Activated B cell treated with CpG ODN at 0.5 μM for 24 hours (primary cell): ENCODE measurements around the gene HHAT. TPM values are rescaled to one million over a fixed set of nuclear protein-coding genes. Genes with fewer than 3 reads are reported as not detected.

Experiments used
- ATAC-seq: fragments of 200-7000 bp; cut with Tn5 transposase; one replicate; pipeline ENCODE4 v1.10.0; 2021; ENCODE audit warnings: low read depth, mild to moderate bottlenecking, moderate library complexity
- CTCF ChIA-PET: fragments of 350-600 bp; sonication (Branson Sonifier 250); formaldehyde crosslinking; loops from one replicate; lab custom pipeline; 2021; ENCODE audit warnings: antibody characterized with exemption; lab: Charles Lee
- POLR2A ChIA-PET: fragments of 350-600 bp; sonication (Branson Sonifier 250); formaldehyde crosslinking; loops from one replicate; lab custom pipeline; 2021; ENCODE audit warnings: antibody characterized with exemption; lab: Charles Lee
- DNase-seq: peaks from one replicate; pipeline ENCODE4 v3.0.0; 2022
- H3K27ac Mint-ChIP-seq: one replicate; pipeline ENCODE4 v1.8.0; 2020; ENCODE audit warnings: mixed read lengths
- H3K27me3 Mint-ChIP-seq: one replicate; pipeline ENCODE4 v1.8.0; 2021; ENCODE audit warnings: mixed read lengths
- H3K36me3 Mint-ChIP-seq: one replicate; pipeline ENCODE4 v1.8.0; 2021; ENCODE audit warnings: low read depth, mixed read lengths
- H3K4me1 Mint-ChIP-seq: one replicate; pipeline ENCODE4 v1.8.0; 2021; ENCODE audit warnings: mixed read lengths
- H3K4me3 Mint-ChIP-seq: one replicate; pipeline ENCODE4 v1.8.0; 2020; ENCODE audit warnings: mild to moderate bottlenecking, mixed read lengths
- H3K9me3 Mint-ChIP-seq: one replicate; pipeline ENCODE4 v1.8.0; 2020; ENCODE audit warnings: mixed read lengths
- intact Hi-C: fragments of 100-400 bp; cut with micrococcal nuclease; formaldehyde crosslinking; loops from one replicate; pipeline ENCODE4 v1.15.1; 2024
- total RNA-seq: library from RNA; stranded (reverse); gene quantifications from 2 replicates; pipeline ENCODE4 v1.2.3, GENCODE V29; 2022
- TF ChIP-seq, protein P1 (sequence below): fragments of 200-600 bp; IDR thresholded peaks from one replicate; pipeline ENCODE4 v1.8.0; 2022; ENCODE audit warnings: antibody characterized with exemption, mild to moderate bottlenecking

HHAT gene
- total RNA-seq, 1 donor from 2014 or later: 8.5 TPM

DNA sequence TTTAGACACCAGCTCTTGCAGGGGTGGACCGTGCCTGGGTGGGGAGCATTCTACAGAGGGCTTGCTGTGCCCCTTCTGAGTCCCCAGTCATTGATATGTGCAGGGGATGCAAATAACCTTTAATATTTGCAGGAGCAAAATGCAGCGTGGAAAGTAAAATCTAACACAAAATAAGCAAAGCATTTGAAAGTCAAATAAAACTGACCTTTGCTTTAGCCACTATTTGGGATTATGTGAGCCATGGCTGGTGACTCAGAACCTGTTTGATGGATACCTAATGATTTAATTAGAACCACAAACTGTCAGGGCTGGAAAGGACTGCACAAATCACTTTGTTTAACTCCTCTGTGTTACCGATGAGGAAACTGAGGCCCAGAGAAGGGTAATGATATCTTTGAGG lies 377.5 kb downstream of the HHAT start:
- ChIA-PET POLR2A (no interaction called here), CTCF (no interaction called here)
- ATAC-seq (no peak), DNase-seq (no peak)
- Mint-ChIP-seq H3K27me3 (no peaks in the 10 kb centered on the region), H3K9me3 (no peaks in the 10 kb centered on the region), H3K4me3 (no peak overlapping the region), H3K36me3 (peaks cover 3% of the 10 kb centered on the region), H3K27ac (no peak overlapping the region), H3K4me1 (no peaks in the 10 kb centered on the region)
- intact Hi-C loops: no loop called here
- TF ChIP-seq, protein P1, sequence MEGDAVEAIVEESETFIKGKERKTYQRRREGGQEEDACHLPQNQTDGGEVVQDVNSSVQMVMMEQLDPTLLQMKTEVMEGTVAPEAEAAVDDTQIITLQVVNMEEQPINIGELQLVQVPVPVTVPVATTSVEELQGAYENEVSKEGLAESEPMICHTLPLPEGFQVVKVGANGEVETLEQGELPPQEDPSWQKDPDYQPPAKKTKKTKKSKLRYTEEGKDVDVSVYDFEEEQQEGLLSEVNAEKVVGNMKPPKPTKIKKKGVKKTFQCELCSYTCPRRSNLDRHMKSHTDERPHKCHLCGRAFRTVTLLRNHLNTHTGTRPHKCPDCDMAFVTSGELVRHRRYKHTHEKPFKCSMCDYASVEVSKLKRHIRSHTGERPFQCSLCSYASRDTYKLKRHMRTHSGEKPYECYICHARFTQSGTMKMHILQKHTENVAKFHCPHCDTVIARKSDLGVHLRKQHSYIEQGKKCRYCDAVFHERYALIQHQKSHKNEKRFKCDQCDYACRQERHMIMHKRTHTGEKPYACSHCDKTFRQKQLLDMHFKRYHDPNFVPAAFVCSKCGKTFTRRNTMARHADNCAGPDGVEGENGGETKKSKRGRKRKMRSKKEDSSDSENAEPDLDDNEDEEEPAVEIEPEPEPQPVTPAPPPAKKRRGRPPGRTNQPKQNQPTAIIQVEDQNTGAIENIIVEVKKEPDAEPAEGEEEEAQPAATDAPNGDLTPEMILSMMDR: no peak

DNA sequence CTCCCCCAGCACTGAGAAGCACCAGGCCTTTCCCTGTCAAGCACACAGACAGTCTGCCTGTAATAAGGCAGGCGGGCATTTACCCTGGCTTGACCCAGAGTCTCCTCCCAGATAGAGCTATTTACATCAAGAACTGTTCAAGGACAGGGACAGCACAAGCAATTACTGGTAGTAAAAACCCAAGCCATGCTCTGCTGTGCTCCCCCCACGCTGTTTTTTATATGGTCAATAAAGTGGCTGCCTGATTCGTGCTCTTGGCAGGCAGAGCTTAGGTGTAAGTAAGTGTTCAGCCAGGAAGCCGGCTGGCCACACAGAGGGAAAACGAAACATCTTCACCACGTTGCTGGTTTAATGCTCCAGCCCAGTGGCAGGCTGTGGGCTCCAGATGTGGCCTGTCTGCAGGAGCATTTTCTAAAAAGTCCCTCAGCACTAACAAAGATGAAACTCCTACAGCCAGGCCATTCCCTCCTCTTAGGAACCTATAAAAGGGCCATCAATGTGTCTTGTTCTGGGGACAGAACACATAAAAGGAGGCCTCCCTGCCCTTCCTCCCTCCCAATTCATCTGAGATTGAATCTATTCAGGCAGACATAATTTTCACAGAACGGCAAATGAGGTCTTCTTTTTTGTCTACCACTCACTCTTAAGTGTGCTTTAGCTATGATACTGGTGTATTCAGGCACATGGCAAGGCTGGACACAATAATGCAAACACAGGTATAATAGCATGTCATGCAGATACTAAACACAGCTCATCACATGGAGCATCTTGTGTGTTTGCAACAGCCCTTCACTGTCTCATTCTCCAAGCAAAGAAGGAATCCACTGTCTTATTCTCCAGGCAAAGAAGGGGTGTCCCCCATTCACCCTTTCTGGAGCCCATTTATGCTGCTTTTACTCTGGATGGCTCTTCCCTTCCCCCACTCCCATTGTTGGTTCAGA lies 378.9 kb downstream of the HHAT start:
- Mint-ChIP-seq H3K4me1 (no peaks in the 10 kb centered on the region), H3K4me3 (no peak overlapping the region), H3K27me3 (no peaks in the 10 kb centered on the region), H3K36me3 (no peaks in the 10 kb centered on the region), H3K9me3 (no peaks in the 10 kb centered on the region), H3K27ac (no peak overlapping the region)
- DNase-seq (no peak), ATAC-seq (no peak)
- intact Hi-C loops: no loop called here
- TF ChIP-seq, protein P1: no peak
- CTCF ChIA-PET: no interaction called here
- POLR2A ChIA-PET: no interaction called here

DNA sequence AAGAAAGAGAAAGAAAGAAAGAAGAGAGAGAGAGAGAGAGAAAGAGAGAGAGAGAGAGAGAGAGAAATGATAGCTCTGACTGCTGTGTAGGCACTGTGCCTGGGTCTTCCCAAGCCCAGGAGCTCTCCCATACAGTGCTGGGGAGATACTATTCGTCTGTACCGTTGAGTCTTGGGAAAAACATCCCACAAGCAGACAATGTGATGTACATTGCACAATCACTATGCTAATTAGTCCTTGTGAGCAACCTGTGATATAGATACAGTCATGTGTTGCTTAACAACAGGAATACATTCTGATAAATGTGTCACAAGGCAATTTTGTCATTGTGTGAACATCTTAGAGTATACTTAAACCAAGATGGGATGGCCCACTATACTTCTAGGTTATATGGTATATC lies 381.0 kb downstream of the HHAT start:
- no peak overlapping the region for H3K27ac Mint-ChIP-seq
- ChIA-PET CTCF (no interaction called here), POLR2A (no interaction called here)
- TF ChIP-seq, protein P1: no peak
- intact Hi-C loops: no loop called here
- H3K4me3 Mint-ChIP-seq: no peak overlapping the region
- H3K27me3 Mint-ChIP-seq: no peaks in the 10 kb centered on the region
- no peak for DNase-seq
- H3K36me3 Mint-ChIP-seq: no peaks in the 10 kb centered on the region
- H3K9me3 Mint-ChIP-seq: no peaks in the 10 kb centered on the region
- no peaks in the 10 kb centered on the region for H3K4me1 Mint-ChIP-seq
- ATAC-seq: no peak

DNA sequence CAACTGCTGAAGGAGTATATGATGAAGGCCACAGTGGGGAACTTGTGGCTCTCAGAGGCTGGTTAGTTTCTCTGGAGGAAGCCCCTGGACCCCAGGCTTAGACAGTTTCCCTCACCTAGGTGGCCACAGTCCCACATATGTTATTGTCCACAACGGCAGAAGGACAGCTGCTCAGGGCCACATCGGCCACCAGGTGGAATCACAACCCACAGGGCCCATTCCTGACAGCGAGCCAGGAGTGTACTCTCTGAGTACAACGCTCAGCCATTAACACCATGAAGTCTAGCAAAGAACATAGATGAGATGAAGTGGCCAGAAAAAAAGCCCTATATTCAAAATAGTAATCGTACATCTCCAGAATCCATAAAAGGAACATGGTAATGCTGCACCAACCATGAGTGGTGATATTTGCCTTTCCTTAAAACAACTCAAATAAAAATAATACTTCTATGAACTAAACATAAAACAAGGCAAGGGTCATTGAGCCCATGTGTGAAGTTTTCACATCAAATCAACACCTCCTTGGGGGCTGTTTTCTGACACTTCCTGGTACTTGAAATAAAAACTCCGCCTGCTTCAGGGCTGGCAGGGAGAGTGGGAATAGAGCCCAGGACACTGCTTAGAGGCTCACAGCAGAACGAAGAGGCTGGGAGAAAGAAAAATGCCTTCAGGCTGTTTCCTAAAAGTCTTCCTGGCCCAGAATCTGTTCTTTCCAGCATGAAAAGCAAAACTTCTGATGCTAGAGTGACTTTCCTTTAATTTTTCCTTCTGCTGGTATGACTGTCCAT lies 383.3 kb downstream of the HHAT start:
- DNase-seq: no peak
- no peaks in the 10 kb centered on the region for H3K9me3 Mint-ChIP-seq
- no peaks in the 10 kb centered on the region for H3K4me1 Mint-ChIP-seq
- intact Hi-C loops: no loop called here
- CTCF ChIA-PET: no interaction called here
- ATAC-seq: no peak
- no peaks in the 10 kb centered on the region for H3K36me3 Mint-ChIP-seq
- H3K27ac Mint-ChIP-seq: no peak overlapping the region
- POLR2A ChIA-PET: no interaction called here
- H3K27me3 Mint-ChIP-seq: no peaks in the 10 kb centered on the region
- TF ChIP-seq, protein P1: no peak
- no peak overlapping the region for H3K4me3 Mint-ChIP-seq

DNA sequence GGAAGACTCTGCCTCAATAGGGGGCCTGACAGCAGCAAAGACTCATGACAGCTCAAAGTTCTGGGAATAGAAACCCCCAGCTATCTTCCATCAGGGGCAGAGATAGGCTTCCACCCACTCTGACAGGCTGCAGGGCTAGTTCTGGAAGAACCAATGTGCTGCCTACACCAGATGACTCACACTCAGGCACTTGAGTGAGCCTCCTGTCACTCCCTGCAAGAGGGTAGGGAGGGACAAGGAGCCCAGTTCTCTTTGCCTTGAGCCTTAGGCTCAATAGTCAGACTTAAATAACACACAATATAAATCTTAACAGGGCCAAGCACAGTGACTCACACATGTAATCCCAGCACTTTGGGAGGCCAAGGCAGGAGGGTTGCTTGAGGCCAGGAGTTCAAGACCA lies 386.4 kb downstream of the HHAT start:
- intact Hi-C loops: no loop called here
- CTCF ChIA-PET: no interaction called here
- no peak for ATAC-seq

More for the DNA sequence above, 386.4 kb downstream of the HHAT start:
- POLR2A ChIA-PET: no interaction called here
- H3K4me1 Mint-ChIP-seq: no peaks in the 10 kb centered on the region
- DNase-seq: no peak
- no peak overlapping the region for H3K4me3 Mint-ChIP-seq
- no peaks in the 10 kb centered on the region for H3K27me3 Mint-ChIP-seq
- TF ChIP-seq, protein P1: no peak
- H3K36me3 Mint-ChIP-seq: no peaks in the 10 kb centered on the region
- no peaks in the 10 kb centered on the region for H3K9me3 Mint-ChIP-seq
- H3K27ac Mint-ChIP-seq: no peak overlapping the region
